GM19452 (cell line): ENCODE data around the gene PDIA5.
A peak's percentile ranks its signal among the peaks of the same experiment; 100 is the strongest.

ENCODE experiments used
- ATAC-seq: cut with Tn5 transposase; IDR thresholded peaks from one replicate; pipeline ENCODE4 v1.9.1; 2021; ENCODE audit not compliant: unreplicated experiment

The PDIA5 gene

DNA sequence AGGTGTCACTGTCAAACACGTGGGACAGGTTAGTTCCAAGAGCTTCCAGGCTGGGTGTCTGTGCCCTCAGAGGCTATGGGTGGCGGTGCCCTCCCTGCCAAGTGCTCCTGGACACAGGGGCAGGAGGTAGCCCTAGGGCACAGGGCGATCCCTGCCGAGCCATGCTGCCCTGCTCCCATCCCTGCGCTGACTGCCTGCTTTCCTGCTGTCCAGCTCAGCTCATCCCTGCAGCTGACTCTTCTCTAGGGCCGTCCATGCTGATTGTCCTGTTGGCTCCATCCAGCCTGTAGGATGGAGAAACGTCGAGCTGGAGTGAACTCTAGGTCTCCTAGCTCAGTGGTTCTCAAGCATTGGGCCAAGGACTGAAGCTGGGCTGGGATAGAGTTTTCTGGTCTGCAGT, 3.7 kb downstream of the PDIA5 start:
- ATAC-seq: no peak

GRCh38 chr3:123071146-123071545, 4.3 kb downstream of the PDIA5 start:
- no peak for ATAC-seq

DNA sequence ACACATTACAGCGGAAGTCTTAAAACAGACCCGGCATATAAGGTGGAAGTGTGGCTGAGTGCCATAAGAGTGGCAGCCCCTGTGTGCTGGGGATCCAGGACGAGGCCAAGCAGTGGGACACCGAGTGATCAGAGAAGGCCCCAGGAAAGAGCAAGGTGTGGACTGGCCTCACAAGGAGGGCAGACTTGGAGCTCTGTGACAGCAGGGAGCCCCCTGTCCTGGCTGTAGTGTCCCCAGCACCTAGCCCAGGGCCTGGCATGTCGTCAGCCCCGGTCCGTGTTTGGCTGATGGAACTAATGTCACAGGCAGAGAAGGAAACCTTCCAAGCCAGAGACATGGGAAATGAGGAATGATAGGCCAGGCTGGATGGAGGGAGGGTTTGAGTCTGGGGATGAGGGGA, 4.8 kb downstream of the PDIA5 start:
- ATAC-seq: no peak

DNA sequence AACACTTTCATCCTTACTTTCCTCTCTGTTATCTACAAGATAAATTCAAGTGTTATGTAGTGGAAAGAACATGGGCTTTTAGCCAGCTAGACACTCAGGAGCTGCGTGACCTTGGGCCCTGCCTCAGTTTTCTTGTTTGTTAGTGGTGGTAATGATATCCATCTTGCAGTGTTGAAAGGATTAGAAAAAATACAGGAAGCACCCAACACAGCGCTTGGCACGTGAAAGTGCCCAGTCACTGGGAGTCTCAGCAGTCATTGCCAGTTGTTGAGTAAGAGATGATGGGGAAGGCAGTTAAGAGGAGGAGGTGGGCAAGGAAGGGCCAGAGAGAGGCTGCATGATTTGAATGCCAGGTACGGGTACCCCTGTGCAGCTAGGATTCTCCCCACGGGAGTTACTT, 5.3 kb downstream of the PDIA5 start:
- no peak for ATAC-seq

GRCh38 chr3:123072564-123072963, 5.7 kb downstream of the PDIA5 start:
- no peak for ATAC-seq

- no peak for ATAC-seq
Measured at GRCh38 chr3:123075359-123075758, 8.5 kb downstream of the PDIA5 start.

- ATAC-seq: no peak
Measured at GRCh38 chr3:123076112-123076495, 9.3 kb downstream of the PDIA5 start.

DNA sequence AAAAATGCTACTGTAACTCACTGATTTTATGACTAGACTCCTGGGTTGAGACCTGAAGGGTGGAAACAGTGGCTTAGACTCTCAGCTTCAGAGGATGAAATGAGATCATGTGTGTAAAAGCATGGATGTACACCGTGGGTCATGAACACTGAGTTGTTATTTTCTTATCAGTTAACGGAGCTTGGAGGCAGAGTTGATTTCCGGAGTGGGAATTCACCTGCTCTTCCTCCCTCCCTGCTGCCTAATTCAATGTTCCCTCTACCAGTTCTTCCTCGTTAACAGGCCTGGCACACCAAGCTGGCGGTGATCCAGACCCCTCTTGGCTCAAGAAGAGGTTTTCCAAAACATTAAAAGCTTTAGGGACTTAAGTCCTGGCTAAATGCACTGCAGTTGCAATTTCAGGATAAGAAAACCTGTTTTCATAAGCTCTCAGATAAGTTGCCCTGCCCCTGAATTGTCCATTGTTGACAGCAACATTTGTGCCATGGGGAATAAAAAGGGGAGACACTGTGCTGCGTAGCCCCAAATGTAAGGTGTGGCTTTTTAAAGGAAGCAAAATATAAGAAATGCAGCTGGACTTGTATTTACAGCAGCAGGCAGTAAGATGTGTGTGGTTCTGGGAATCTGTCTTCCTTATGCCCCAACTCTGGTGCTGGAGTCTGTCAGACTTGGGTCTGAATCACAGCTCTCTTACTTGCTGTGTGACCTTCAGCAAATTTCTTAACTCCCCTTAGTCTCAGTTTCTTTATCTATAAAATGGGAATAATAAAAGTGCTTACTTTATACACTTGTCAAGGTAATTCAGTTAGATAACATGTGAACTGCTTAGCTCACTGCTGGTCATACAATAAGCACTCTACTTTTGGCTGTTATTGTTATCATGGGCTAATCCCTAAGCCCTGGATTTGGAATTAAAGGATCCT, 9.9 kb downstream of the PDIA5 start:
- no peak for ATAC-seq

- no peak for ATAC-seq
Measured at GRCh38 chr3:123078101-123078500, 11.3 kb downstream of the PDIA5 start.

DNA sequence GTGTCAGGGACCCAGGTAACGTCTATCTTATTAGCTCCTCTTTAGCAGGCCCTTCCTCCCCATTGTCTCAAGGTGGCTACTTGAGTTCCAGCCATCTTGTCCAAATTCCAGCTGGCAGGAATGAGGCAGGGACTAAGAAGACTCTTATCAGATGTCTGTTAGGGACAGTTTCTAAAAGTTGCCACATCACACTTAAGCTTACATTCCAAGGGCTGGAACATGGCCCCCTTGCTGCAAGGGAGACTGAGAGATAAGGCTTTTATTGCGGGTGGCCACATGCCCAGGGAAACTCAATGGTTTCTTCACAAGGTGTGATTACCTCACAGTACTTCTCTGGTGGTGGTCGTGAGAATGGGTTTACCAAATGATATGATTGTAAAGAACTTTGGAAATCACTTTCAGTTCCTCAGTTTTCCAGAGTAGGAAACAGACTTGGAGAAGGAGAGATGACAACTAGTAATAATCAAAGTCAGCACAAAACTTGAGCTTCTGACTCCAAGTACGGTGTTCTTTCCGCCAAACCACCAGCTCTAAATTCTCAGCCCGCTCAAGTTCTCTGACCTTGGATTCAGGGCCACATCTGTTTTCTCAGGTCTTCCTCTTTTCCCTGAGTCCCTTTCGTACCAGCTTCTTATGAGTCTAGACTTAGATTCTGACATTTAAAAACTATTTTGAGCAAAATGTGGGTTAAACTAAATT, 14.2 kb downstream of the PDIA5 start:
- ATAC-seq: no peak

- no peak for ATAC-seq
Measured at GRCh38 chr3:123081718-123082369, 15.0 kb downstream of the PDIA5 start.

DNA sequence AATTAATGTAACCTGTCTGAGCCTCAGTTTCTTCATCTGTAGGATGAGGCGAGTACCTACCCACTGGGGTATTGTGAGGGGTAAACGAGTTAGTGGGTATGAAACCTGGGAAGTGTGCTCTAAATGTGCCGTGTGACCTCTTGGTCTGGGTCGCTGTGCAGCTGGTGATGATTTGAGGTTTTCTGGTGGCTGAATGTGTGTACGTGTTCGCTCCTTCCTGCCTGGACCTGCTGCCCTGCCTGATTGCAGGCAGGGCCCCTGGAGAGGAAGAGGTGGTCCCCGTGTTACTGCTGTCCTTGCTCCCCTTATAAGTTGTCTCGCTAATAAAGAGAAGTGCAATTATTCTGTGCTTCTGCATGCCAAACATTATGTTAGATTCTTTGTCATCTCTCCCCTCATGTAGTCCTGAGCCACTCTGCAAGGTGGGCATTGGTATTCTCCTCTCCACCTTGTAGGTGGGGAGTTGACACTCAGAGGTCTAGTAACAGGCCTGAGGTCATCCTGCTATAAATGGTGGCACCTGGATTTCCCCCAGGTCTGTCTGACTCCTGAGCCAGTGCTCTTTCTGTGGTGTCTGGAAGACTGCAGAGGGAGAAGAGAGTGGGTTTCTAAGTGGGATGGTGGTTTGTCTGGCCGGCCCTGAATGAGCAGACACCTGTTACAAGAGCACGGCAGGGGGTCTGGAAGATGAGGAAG, 15.7 kb downstream of the PDIA5 start:
- peak; percentile 70 for ATAC-seq

DNA sequence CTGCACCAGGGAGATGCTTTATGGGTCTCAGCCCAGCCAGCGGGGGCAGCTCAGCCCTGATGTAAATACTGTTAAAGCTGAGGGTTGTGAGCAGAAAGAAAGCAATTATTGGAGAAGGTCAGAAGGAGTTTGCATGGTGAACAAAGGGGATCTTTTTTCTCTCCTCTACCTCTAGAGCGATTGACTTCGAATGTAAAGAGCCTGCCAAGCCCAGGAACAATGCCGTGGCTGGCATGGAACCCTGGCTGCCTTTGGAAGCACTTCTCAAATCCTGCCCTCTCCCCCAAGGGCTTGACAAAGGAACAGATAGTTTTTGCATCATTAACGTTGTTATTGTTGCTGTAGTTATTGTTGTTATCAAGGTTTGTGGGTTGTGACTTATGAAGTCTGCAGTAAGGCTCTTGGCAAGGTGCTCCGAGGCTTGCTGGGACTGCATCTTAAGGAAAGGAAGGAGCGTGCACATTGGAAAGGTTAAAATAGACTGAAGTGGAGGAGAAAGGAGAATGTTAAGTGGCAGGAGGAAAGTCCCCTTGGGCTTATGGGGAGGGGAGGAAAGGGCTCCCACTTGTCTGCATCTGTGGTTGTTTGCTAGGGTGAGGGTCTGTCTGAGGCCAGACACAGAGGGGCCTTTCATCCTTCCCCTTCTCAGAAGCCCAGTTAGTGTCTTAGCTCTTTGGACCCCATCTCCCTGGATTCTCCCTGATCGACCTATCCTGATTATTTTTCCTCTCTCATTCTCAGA, 16.7 kb downstream of the PDIA5 start:
- ATAC-seq: no peak

DNA sequence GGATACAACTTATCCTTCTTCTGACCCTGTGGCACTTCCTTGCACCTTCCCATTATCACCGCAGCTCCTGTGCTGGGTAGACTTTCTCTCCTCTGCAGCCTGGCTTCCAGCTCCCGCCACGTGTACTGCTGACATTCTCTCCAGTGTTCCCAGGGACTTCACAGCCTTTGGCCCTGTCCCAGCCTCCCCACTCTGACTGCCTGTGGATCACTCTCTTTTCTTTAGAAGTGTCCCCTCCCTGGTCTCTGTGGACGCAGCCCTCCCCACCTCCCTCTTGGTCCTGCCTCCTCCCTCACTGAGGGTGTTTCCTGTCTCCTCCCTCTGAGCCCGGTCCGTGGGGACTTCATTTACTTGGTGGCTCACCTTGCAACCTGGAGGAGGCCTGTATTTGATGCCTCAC, 17.4 kb downstream of the PDIA5 start:
- ATAC-seq: no peak

DNA sequence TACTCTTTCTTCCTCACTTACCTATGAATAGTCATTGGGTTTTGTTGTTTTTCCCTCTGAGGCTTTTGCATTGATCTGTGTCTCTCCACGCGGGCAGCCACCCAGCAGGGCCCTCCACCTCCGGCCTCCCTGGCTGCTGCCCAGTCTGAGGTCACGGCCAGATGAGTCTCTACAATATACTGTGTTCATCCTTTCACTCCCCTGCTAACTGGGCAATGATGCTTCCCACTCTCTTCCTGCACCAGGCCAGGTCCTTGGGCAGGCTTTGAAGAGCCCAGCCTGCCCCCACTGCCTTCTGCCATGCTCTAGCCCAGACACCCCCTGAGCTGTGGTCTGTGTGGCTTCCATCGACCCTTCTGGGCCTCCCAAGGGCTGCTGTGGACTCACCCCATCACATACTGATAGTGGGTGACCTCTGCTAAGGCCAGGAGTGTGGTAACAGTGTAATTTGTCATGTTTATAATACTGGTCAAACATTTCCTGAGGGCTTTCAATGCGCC, 18.0 kb downstream of the PDIA5 start:
- no peak for ATAC-seq

DNA sequence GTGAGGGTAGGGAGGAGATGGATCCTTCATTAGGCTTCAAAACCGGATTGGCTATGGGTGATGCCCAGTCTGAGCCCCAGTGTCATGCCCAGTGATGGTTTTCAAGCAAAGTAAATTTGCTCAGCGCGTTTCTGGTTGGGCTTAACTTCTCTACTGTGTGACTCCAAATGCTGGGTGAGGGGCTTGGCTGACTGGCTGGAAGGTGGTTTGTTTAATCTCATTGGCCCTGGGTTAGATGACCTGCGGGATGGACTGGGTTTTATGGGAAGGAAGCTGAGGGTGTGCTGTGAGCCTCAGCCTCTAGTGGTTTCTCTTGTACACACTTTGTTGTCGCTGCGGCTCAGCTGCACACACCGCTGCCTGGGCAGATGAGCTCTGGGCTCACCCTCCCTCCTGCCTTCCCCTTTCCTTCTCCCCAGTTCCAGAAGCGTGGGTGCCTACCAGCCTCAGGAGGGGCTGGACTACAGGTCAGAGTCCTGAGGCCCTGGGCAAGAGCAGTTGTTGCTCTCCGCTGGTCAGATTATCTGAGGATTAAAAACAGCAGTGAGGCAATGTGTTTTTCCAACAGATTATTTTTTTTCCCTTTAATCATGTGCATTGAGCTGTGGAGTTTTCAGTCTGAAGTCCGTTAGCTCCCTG, 18.6 kb downstream of the PDIA5 start:
- no peak for ATAC-seq

DNA sequence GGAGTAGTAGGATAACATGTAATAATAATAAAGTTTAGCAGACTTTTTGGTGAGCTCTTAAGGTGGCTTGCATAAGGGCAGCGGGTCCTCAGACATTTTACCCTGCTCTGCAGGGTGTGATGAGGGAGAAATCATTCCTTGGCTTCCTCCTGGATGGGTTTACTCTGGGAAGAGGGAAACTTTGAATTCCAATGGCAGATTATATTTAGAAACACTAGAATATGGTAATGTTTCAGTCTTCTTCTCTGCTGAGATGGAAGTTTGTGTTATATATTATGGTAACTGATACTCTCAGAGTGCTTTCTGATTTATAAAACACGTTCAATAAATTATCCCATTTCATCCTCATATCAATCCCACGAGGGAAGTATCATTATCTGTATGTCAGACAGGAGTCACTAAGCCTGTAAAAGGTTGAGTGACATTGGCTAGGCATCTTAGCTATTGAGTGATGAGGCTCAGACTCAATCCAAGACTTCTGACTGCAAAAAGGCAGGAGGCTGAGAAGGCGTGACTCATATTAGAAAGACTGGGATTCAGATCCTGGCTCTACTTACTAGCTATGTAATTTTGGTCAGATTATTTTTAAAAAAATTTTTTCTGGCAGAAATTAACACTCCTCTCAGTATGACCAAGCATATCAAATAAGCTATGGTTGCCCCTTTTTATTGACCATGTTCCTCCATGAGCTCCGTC, 19.3 kb downstream of the PDIA5 start:
- no peak for ATAC-seq

DNA sequence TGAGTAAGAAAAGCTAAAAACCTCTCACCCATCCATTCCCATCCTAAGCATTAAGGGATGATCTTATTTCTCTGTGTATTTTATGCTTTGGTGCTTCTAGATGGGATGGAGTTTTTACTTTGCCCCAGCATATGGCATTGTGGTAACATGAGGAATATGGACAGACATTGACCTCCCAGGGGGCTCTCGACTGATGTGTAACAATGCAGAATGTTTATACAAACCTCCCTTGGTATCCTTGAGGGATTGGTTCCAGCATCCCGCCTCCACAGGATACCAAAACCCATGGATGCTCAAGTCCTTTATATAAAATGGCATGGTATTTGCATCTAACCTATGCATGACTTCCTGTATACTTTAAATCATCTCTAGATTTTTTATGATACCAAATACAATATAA, 21.6 kb downstream of the PDIA5 start:
- ATAC-seq: no peak

GRCh38 chr3:123089611-123090331, 22.9 kb downstream of the PDIA5 start:
- no peak for ATAC-seq
